Measurements from ENCODE around the gene ZSCAN5B.

- TF ChIP-seq, protein P1, sequence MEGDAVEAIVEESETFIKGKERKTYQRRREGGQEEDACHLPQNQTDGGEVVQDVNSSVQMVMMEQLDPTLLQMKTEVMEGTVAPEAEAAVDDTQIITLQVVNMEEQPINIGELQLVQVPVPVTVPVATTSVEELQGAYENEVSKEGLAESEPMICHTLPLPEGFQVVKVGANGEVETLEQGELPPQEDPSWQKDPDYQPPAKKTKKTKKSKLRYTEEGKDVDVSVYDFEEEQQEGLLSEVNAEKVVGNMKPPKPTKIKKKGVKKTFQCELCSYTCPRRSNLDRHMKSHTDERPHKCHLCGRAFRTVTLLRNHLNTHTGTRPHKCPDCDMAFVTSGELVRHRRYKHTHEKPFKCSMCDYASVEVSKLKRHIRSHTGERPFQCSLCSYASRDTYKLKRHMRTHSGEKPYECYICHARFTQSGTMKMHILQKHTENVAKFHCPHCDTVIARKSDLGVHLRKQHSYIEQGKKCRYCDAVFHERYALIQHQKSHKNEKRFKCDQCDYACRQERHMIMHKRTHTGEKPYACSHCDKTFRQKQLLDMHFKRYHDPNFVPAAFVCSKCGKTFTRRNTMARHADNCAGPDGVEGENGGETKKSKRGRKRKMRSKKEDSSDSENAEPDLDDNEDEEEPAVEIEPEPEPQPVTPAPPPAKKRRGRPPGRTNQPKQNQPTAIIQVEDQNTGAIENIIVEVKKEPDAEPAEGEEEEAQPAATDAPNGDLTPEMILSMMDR (conservative IDR thresholded peaks at IDR 0.05; ENCODE audit: low read depth, low read length): no peak
- TF ChIP-seq EZH2 (IDR thresholded peaks at IDR 0.05; ENCODE audit: low read length, unreplicated experiment): no peak
Observed at GRCh38 chr19:56156768-56157167, 40.8 kb downstream of the ZSCAN5B start.

Measured in PC-3 (cell line).